ENCODE data around the gene VRK1.

DNA sequence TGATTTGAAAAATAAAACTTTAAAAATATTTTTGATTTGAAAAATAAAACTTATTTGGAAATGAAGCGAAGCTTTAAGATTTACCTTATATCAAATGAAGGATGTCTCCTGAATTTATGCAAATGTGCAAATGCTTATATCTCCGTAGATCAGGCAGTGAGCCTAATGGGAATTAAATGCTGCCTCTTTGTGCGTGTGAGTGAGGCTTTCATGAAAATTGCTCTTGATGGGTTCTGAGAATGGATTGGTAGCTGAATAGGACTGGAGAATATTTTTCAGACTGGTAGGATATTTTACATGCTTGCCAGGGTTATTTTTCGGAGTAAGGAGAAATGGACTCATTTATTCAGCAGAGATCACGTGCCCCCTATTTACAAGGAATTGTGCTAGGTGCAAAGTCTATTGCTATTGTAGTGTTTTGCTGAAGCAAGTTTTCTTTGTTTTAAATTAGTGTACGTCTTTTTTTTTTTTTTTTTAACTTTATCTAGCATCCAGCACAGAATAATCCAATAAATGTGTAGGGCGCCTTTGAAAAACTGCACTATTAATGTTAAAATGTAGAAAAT is 2.4 kb downstream of the VRK1 start:
- TF ChIP-seq POLR2AphosphoS5 (IDR thresholded peaks at IDR 0.05; ENCODE audit: low read depth, low read length) = no peak
- TF ChIP-seq POLR2A (IDR thresholded peaks at IDR 0.05; ENCODE audit: low read depth, low read length) = no peak
- TF ChIP-seq TAF1 (IDR thresholded peaks at IDR 0.05; ENCODE audit: borderline replicate concordance, low read depth, low read length) = no peak
